LNCAP (cell line): ENCODE data around the gene DLGAP3.

Experiments used
- TF ChIP-seq, protein P1 (sequence below): fragments of 450-650 bp; IDR thresholded peaks from 2 replicates; pipeline ENCODE4 v1.5.1; 2017; ENCODE audit warnings: mild to moderate bottlenecking

DLGAP3 gene

DNA sequence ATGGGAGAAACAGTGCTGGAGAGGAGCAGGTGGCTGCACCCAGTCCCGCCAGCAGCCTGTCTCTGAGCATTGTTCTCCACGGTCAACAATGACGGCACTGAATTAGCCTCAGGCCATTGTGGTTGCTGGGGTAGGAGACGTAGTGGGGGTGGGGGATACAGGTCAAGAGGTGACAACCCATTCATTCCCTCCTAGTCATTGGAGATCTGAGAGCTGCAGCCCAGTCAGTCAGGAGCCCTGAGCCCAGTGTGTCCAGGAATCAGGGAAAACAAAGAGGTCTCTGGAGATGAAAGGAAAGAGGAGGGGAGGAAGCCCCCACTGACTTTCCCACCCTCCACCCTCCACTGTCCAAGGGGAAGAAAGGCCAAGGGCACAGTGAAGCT is 85.2 kb downstream of the DLGAP3 start:
- TF ChIP-seq, protein P1, sequence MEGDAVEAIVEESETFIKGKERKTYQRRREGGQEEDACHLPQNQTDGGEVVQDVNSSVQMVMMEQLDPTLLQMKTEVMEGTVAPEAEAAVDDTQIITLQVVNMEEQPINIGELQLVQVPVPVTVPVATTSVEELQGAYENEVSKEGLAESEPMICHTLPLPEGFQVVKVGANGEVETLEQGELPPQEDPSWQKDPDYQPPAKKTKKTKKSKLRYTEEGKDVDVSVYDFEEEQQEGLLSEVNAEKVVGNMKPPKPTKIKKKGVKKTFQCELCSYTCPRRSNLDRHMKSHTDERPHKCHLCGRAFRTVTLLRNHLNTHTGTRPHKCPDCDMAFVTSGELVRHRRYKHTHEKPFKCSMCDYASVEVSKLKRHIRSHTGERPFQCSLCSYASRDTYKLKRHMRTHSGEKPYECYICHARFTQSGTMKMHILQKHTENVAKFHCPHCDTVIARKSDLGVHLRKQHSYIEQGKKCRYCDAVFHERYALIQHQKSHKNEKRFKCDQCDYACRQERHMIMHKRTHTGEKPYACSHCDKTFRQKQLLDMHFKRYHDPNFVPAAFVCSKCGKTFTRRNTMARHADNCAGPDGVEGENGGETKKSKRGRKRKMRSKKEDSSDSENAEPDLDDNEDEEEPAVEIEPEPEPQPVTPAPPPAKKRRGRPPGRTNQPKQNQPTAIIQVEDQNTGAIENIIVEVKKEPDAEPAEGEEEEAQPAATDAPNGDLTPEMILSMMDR = no peak

DNA sequence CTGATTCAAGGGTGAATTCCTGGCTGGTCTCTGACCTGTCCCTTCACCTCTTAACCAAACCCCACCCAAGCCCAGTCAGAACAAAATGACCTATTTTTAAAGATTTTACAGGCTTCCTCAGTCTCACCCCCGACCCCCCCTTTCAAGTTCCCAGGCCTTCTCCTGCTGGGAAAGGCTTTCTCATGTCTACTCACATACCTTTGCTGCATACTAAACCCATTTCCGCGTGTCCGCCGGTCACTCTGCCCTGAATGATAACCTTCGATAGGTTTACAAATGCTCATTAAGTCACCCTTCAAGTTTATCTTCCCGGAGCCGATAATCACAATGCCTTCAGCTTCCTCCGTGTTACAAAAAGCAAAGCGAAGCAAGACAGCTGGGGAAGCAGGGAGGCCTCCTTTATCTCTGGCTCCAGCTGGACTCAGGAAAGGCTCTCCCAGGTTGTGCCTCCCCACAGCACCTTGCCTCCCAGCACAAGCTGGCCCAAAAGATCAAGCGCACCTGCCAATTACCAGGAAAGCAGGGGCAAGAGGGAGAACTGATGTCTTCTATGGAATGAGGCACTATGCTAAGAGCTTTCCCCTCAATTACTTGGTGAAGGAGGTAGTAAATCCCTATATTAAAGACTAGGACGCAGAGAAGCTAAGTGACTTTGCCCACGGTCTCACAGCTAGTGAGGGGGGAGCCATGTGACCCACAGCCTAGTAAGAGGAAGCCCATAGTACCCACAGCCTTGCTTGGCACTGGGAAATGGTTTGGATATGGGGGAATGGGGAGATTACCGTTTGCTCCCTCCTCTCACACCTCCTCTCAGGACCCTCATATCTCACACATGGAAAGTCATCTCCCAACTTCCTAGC is 85.8 kb downstream of the DLGAP3 start:
- TF ChIP-seq, protein P1 = no peak

DNA sequence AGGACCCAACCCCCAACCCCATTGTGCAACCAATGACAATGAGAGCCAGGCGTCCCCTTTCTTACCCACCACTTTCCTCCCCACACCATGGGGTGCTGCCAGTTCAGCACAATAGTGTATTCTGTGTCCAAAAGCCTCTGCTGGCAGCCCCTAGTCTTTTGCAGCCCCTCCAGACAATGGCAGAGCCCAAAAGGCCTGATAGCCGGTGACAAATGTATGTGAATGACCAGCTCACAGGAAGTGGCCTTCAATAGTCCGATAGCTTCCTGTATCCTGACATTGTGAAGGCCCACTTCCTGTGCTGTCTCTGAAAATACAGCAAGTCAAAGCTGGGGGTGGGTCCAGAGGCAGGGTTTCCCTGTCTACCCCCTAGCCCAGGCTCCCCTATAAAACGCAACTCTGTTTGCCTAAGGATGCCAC is 86.5 kb downstream of the DLGAP3 start:
- TF ChIP-seq, protein P1 = no peak

DNA sequence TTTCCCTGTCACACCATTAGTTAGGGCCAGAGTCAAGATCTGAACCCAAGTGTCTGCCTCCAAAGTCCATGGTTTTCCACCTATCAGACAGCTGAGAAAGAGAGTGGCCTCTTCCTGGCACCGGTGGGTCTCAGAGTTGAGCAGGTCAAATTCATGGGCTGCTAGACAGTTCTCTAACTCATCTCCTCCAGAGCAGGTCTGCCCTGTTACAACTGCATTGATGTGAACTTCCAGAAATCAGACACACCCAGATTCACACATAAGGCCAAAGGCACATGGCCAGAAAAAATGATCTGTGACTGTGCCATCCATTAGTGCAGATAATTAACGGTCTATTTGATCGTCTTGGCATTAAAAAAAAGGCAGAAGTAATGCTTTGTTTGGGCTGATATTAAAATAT is 87.4 kb downstream of the DLGAP3 start:
- TF ChIP-seq, protein P1 = no peak

DNA sequence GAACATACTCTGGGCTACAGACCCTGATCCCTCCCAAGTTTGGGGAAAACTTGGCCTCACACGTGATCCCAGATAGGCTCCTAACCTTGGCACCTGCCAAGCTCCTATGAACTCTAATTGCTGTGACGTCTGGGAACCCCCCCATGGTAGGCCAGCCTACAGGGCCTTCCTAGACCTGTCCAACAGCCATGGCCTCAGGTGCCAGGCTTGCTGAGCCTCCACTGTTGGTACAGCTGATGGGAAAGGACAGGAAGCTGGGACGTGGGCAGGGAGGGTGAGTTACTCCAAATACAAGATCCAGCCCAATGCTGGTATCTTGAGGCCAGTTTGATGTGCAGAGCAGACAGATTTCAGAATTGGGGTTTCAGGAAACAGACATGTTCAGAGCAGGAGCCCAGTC is 89.0 kb downstream of the DLGAP3 start:
- TF ChIP-seq, protein P1 = no peak

DNA sequence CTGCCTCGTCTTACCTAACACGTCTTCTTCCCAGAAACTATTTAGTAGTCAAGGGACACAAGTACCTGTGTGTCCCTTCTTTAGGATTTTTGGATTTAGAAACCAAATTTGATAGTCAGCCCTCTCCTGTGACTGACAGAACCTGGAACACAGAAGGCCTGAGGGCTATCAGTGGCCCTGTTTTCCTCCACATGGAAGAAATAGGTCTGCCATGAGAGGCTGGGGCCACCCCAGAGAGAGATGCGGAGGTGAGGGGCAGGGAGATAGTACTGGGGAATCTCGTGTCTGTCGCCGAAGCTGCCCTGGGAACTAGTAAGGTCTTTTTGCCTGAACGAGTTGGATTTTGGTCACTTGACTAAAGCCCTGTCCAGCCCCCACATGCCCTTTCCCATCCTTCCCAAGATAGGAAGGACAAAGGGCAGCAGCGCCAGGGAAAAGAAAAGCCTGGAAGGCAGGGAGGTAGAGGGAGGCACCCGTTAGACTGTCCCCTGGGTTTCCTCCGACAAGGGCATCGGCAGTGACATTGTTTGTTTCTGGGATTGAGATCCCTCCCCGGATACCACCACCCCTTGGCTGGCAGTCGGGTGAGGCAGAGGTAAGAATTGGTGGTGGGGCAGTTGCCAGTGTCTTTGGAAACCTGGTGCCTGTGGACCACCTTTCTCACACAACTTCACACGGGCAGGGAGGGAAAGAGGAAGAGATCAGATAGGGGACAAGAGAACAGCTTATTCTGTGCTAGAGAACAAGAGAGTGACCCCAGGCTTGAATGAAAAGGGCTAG is 89.7 kb downstream of the DLGAP3 start:
- TF ChIP-seq, protein P1 = no peak

DNA sequence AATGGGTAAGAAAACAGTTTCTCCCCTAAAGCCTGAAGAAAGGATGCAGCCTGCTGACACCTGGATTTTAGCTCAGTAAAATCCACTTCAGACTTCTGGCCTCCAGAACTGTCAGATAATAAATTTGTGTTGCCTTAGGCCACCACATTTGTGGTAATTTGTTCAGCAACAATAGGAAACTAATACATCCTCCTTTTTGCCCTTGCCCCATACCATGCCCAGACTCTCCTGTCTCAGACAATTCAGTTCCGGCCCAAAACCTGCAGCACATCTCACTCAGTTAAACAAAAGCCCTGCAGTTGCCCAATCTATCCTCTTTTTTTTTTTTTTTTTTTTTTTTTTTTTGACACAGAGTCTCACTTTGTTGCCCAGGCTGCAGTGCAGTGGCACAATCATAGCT is 95.7 kb downstream of the DLGAP3 start:
- TF ChIP-seq, protein P1 = no peak
